WTC11 (cell line): ENCODE measurements around the gene DUSP2. TPM values are rescaled to one million over a fixed set of nuclear protein-coding genes. Genes with fewer than 3 reads are reported as not detected.

ENCODE experiments used
- ATAC-seq: fragments of 200-7000 bp; cut with Tn5 transposase; 2 replicates; pipeline ENCODE4 v1.10.0; 2021; ENCODE audit warnings: mild to moderate bottlenecking, moderate library complexity
- CTCF ChIA-PET: fragments of 300-600 bp; sonication (Branson Sonifier 250); formaldehyde crosslinking; loops from one replicate; lab custom pipeline; 2021; ENCODE audit warnings: antibody characterized with exemption; lab: Charles Lee
- POLR2A ChIA-PET: fragments of 350-600 bp; sonication (Branson Sonifier 250); formaldehyde crosslinking; loops from one replicate; lab custom pipeline; 2021; ENCODE audit warnings: antibody characterized with exemption; lab: Charles Lee
- DNase-seq: peaks from one replicate; pipeline ENCODE4 v3.0.0; 2021; ENCODE audit warnings: low spot score
- H3K27ac Mint-ChIP-seq: 2 replicates; pipeline ENCODE4 v1.8.0; 2021; ENCODE audit warnings: mixed read lengths
- H3K27me3 Mint-ChIP-seq: 2 replicates; pipeline ENCODE4 v1.8.0; 2021; ENCODE audit warnings: low read depth, mild to moderate bottlenecking, moderate library complexity, mixed read lengths
- H3K36me3 Mint-ChIP-seq: 2 replicates; pipeline ENCODE4 v1.8.0; 2021; ENCODE audit warnings: mixed read lengths
- H3K4me1 Mint-ChIP-seq: 2 replicates; pipeline ENCODE4 v1.8.0; 2022; ENCODE audit warnings: mixed read lengths
- H3K4me3 Mint-ChIP-seq: 2 replicates; pipeline ENCODE4 v1.8.0; 2021; ENCODE audit warnings: mild to moderate bottlenecking, moderate library complexity, mixed read lengths
- H3K9me3 Mint-ChIP-seq: 2 replicates; pipeline ENCODE4 v1.8.0; 2021; ENCODE audit warnings: mixed read lengths
- E2F4 ChIP-seq: sonication (generic); formaldehyde crosslinking; IDR thresholded peaks from 2 replicates; pipeline ENCODE4 v1.8.1; 2022; ENCODE audit warnings: low read depth, mild to moderate bottlenecking, moderate library complexity, missing genetic modification reagents, borderline replicate concordance
- EMX1 ChIP-seq: fragments of 250-450 bp; sonication (Bioruptor Pico); IDR thresholded peaks from 2 replicates; pipeline ENCODE4 v1.8.0; 2021; ENCODE audit warnings: mild to moderate bottlenecking
- ERG ChIP-seq: fragments of 250-450 bp; sonication (Bioruptor Pico); IDR thresholded peaks from 2 replicates; pipeline ENCODE4 v1.8.0; 2021; ENCODE audit warnings: mild to moderate bottlenecking
- GABPB1 ChIP-seq: sonication (generic); formaldehyde crosslinking; IDR thresholded peaks from 2 replicates; pipeline ENCODE4 v1.8.1; 2023; ENCODE audit warnings: mild to moderate bottlenecking, missing genetic modification reagents
- JAZF1 ChIP-seq: fragments of 250-450 bp; sonication (Bioruptor Pico); IDR thresholded peaks from 2 replicates; pipeline ENCODE4 v1.9.0; 2021; ENCODE audit warnings: moderate library complexity, mild to moderate bottlenecking, inconsistent platforms
- JUN ChIP-seq: sonication (generic); formaldehyde crosslinking; IDR thresholded peaks from 2 replicates; pipeline ENCODE4 v1.8.0; 2023; ENCODE audit warnings: mild to moderate bottlenecking, missing genetic modification reagents
- MAX ChIP-seq: sonication (generic); formaldehyde crosslinking; IDR thresholded peaks from 2 replicates; pipeline ENCODE4 v1.8.0; 2022; ENCODE audit warnings: mild to moderate bottlenecking, missing genetic modification reagents
- MYBL2 ChIP-seq: sonication (generic); formaldehyde crosslinking; IDR thresholded peaks from 2 replicates; pipeline ENCODE4 v1.8.1; 2023; ENCODE audit warnings: mild to moderate bottlenecking, moderate library complexity, missing genetic modification reagents
- TP53 ChIP-seq: sonication (generic); formaldehyde crosslinking; IDR thresholded peaks from 2 replicates; pipeline ENCODE4 v1.8.1; 2023; ENCODE audit warnings: mild to moderate bottlenecking, missing genetic modification reagents
- ZNF232 ChIP-seq: sonication (generic); formaldehyde crosslinking; IDR thresholded peaks from 2 replicates; pipeline ENCODE4 v1.8.0; 2022; ENCODE audit warnings: mild to moderate bottlenecking, missing genetic modification reagents
- ZNF263 ChIP-seq: sonication (generic); formaldehyde crosslinking; IDR thresholded peaks from 2 replicates; pipeline ENCODE4 v1.8.1; 2022; ENCODE audit warnings: low read depth, mild to moderate bottlenecking, moderate library complexity, missing genetic modification reagents
- ZNF512 ChIP-seq: sonication (generic); formaldehyde crosslinking; IDR thresholded peaks from 2 replicates; pipeline ENCODE4 v1.8.1; 2022; ENCODE audit warnings: missing genetic modification reagents, borderline replicate concordance
- ZNF532 ChIP-seq: fragments of 250-450 bp; sonication (Bioruptor Pico); IDR thresholded peaks from 2 replicates; pipeline ENCODE4 v1.9.0; 2021; ENCODE audit warnings: mild to moderate bottlenecking, borderline replicate concordance
- total RNA-seq: library from RNA; stranded (reverse); gene quantifications from 3 replicates; pipeline ENCODE4 v1.2.3, GENCODE V29; 2021

The DUSP2 gene
- total RNA-seq, 1 experiment from 2014 or later: 4.7 TPM

GRCh38 chr2:96145848-96146152, 560 bp upstream of the DUSP2 start (continued):
- TF ChIP-seq ZNF512 (CRISPR knock-in tag) (no peak), ERG (CRISPR knock-in tag) (no peak), EMX1 (no peak), ZNF263 (CRISPR knock-in tag) (no peak), GABPB1 (CRISPR knock-in tag) (no peak), ZNF232 (CRISPR knock-in tag) (no peak), E2F4 (CRISPR knock-in tag) (no peak), JAZF1 (CRISPR knock-in tag) (no peak), TP53 (CRISPR knock-in tag) (no peak), ZNF532 (CRISPR knock-in tag) (no peak), MYBL2 (CRISPR knock-in tag) (no peak)

GRCh38 chr2:96144481-96145035, 682 bp downstream of the DUSP2 start:
- H3K36me3 Mint-ChIP-seq: no peaks in the 10 kb centered on the region
- peaks cover 25% of the 10 kb centered on the region for H3K4me1 Mint-ChIP-seq
- ChIA-PET POLR2A (no interaction called here), CTCF (interaction anchor here (0.7 to 9.4 kb wide), 11 partner anchors 11 to 152 kb away, joined by 3 to 214 read pairs (median 4); no protein-coding TSS in a partner anchor)
- TF ChIP-seq MAX: peak; percentile 25
- 0 out of 2 replicates have a peak, but pooled peaks have one; percentile 8 for TF ChIP-seq JUN (CRISPR knock-in tag)
- TF ChIP-seq ERG (CRISPR knock-in tag): no peak
- no peaks in the 10 kb centered on the region for H3K9me3 Mint-ChIP-seq
- DNase-seq (peak; percentile 50), ATAC-seq (peak; percentile 1; the same call in 1 of the 2 replicates)
- no peak overlapping the region for H3K27ac Mint-ChIP-seq
- peaks cover 35% of the 10 kb centered on the region for H3K27me3 Mint-ChIP-seq
- H3K4me3 Mint-ChIP-seq: peak overlapping the region; percentile 76
